GM08714 (cell line): ENCODE measurements around the gene COL6A5.
"Not testable (repeated sequence)": the region's sequence is repeated elsewhere in the genome, so short reads cannot be mapped to it uniquely, and the experiment has no call there.

Experiments
- H3K4me3 ChIP-seq: fragments of 200-500 bp; sonication (Bioruptor generic); 2 replicates; pipeline ENCODE4 v1.5.1; 2014; ENCODE audit warnings: mild to moderate bottlenecking, low read length, inconsistent platforms
- ZNF274 ChIP-seq: IDR thresholded peaks from 2 replicates; pipeline ENCODE4 v1.6.1; 2012; ENCODE audit warnings: mild to moderate bottlenecking, low read depth, low read length

Gene COL6A5

GRCh38 chr3:130411320-130411719 is 65.8 kb downstream of the COL6A5 start:
- TF ChIP-seq ZNF274, result no peak
- H3K4me3 ChIP-seq, result no peak overlapping the region

DNA sequence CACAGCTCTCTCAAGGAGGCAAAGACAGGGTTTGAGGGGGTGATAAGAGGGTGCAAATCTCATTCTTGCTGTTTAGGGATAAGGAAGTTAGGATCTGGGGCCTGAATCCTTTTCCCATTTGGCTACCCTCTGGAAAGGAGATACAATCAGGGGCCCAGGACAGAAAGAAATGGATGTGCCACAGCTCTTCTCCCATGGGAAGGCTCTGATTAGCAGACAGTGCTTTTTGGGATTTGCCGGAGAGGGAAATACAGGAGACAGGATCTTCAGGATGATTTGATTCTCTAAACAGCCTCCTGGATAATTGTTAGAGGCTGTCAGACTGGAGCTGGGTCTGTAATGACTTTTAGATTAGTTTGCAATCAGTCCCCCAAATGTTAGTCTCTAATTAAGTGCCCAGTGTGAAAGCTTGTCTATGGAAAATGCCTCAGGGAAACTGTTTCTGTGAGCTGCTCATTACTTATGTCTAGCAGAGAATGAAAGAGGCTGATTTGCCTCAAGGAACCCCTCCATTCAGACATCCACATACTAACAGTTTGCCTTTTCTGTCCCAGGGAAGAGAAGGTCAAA is 67.6 kb downstream of the COL6A5 start:
- no peak for TF ChIP-seq ZNF274
- no peak overlapping the region for H3K4me3 ChIP-seq

DNA sequence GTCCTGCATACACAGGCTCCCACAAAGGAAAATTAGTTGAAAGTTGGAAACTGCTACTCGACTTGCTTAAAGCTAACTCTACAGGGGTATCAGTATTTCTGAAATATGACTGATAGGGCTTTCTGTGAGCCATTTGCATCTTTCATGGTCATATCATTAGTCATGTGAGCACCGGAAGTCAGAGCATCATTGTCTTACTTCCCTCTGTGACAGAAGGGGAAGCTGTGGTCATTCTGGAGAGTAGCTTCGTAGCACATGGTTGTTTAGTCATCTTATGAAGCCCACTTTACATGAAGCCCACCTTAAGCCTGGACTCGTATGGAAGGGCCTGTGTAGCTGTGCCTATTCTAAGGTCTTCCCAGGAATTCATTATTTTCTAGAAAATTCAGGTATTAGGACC is 69.0 kb downstream of the COL6A5 start:
- no peak overlapping the region for H3K4me3 ChIP-seq
- no peak for TF ChIP-seq ZNF274

DNA sequence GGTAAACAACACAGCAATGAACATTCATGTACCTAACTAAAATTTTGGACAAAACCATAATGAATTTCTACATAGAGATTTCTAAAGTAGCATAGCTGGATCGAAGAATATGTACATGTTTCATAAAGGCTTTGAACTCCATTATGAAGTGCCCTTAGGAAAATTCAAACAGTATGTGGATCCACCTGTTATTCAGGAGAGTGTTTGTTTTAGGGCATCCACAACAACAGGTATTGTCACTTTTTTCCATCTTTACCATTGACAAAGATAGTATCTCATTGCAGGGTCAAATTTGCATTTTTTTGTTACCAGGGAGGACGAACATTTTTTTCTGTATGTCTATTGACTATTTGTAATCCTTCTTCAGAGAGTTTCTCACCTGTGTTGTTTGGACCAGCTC is 75.0 kb downstream of the COL6A5 start:
- H3K4me3 ChIP-seq, result no peak overlapping the region
- TF ChIP-seq ZNF274, result no peak

DNA sequence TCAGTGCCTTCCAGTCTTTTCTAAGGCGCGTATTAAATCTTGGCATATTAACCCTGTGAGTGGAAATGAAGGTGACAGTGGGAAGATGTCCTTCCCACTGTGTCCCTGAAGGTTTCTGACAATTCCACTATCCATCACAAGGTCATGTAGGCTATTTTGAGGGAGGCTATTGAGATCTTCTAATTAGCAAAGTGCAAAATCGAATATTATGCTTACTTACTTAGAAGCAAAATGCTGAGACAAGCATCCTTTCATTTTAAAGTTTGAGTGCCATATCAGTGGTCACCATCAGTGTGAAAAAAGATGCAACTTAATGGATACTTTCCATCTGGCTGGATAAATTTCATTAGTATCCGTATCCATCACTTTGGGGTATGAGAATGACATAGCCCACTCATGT is 77.6 kb downstream of the COL6A5 start:
- no peak for TF ChIP-seq ZNF274

GRCh38 chr3:130424837-130425236 is 79.4 kb downstream of the COL6A5 start:
- H3K4me3 ChIP-seq, result no peak overlapping the region
- no peak for TF ChIP-seq ZNF274

More for the DNA sequence above, 77.6 kb downstream of the COL6A5 start:
- H3K4me3 ChIP-seq, result no peak overlapping the region

DNA sequence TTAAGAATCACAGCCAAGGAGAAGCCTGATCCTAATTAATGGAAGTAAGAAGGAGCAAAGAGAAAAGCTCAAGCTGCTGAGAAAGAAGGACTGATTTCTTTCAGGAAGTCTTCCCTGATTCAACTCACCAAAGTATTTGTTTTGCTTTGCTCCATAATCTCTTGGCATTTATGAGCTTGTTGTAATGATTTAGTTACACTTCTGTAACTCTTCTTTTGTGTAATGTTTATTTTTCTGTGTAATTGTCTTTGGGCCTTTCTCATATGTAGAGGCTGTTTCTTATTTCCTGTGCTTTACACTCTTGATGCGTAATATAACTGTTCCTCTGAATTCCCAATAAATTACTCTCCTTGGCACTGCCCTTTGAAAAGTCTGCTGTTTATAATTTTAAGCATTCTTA is 80.0 kb downstream of the COL6A5 start:
- no peak for TF ChIP-seq ZNF274
- no peak overlapping the region for H3K4me3 ChIP-seq

DNA sequence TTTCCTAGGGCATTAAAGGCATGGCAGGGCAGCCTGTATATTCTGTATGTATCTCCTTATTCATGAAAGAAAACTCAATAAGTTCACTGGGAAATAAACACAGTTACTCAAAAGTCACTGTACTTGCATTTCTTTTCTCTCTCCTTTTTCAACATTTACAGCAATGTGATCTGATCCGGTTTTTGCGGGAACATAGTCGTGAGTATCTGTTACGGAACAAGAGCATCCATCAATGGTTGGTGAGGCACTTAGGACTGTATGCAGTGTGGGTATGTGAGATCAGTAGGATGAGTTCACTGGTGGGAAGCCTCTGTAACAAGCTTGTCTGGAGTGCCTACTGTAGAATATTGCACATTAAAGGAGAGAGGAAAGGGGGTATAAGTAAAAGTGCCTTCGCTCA is 80.7 kb downstream of the COL6A5 start:
- TF ChIP-seq ZNF274, result no peak
- H3K4me3 ChIP-seq, result no peak overlapping the region

- H3K4me3 ChIP-seq, result no peak overlapping the region
- no peak for TF ChIP-seq ZNF274
Observed at GRCh38 chr3:130428871-130429712, 83.6 kb downstream of the COL6A5 start.

DNA sequence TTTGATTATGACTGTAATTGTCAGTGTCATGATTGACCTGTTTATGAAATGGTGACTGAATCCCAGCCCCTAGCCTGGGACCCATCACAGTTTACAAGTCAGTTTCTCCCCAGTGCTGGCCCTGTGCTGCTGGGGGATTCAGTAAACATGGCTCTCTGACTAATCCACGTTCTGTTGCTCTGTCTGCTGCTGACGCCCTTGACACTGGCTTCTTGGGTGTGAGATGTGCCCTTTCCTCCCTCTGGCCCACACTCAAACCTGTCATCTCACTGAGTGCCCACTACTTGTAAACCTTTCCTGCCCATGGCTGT is 84.2 kb downstream of the COL6A5 start:
- TF ChIP-seq ZNF274, result no peak

DNA sequence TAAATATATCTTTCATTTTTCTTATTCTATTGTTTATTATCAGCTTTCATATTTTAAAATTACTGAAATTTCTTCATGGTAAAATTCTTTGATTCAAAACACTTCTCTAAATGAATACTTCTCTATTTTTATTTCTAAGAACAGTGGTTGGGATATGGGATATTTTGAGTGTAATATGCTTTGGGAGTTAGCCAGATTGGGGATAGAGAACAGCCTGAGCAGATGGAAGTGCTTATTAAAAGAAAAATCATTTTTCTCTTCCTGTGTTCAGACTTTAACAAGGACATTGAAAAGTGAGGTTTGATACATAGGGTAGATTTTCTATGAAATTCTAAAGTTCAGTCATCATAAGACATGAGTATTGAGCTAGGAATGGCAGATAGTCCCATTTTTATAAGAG is 84.8 kb downstream of the COL6A5 start:
- no peak overlapping the region for H3K4me3 ChIP-seq
- no peak for TF ChIP-seq ZNF274

More for the DNA sequence above, 84.2 kb downstream of the COL6A5 start:
- no peak overlapping the region for H3K4me3 ChIP-seq

- H3K4me3 ChIP-seq, result not testable (repeated sequence)
Observed at GRCh38 chr3:130432086-130432485, 86.6 kb downstream of the COL6A5 start.

DNA sequence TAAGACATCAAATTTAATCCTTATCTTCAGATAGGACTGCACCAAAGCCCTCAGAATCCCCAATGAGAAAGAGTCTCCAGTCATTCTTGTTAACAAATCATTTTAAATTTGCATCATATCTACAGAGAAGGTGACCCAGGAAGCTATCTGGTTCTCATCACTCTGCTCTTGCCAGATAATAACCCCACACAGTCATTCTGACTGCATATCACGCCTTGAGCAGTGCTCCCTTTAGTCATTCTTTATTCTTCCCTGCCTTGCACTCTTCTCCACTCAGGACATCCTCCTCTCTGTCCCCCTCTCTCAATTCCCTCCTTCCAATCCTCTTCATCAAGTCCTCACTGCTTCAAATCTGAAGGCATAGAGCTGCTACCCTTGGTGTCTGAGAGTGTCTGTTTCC is 87.8 kb downstream of the COL6A5 start:
- H3K4me3 ChIP-seq, result no peak overlapping the region
- no peak for TF ChIP-seq ZNF274

DNA sequence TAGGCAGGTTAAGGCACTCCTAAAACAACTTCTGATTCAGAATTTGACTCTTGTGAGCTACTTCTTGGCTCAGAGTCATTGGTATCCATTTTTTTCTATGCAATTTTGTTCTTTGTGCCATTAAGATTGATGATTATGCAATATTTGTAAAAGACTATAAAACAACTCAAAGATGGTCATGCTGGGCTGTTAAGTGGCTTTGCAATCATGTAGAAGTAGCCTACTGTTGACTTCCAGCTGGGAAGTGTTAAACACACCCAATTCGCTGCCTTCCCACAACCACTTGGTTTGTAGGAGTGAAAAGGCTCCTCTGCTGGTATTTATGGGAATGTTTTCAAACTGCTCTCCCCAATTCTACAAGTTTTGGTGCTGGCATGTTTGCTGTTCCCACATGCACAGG is 96.8 kb downstream of the COL6A5 start:
- no peak for TF ChIP-seq ZNF274
- H3K4me3 ChIP-seq, result no peak overlapping the region

DNA sequence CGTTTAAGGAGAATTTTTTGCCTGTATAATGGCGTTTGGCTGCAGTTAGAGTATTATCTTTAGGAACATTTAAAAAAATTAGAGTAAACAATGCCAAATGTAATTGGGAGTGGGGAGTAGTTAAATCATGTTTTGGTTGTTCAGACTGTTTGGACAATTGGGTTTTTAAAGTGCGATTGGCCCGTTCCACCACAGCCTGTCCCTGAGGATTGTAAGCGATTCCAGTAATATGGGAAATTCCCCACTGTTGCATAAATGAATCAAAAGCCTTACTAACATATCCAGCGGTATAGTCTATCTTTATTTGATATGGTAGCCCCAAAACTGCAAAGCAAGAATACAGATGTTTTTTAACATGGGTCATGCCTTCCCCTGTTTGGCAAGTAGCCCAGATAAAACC is 101.4 kb downstream of the COL6A5 start:
- not testable (repeated sequence) for H3K4me3 ChIP-seq

DNA sequence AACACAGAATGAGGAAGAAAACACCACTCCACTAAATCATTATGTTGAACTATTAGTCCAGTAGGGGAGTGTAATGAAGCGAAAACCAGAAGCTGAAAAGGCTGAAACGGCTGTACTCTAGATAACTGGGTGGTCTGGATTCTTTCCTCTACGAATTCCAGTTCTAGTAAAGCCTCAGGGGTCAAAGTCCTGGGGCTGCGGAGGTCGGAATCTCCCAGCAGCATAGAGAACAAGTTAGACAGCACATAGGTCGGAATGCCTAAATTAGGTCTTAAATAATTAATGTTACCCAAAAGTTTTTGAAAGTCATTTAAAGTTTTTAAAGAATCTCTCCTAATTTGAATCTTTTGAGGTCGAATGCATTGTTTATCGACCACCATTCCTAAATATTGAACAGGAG is 102.7 kb downstream of the COL6A5 start:
- not testable (repeated sequence) for H3K4me3 ChIP-seq
